IMR-90 (cell line): ENCODE results near the gene TMEM38A. TPM values are rescaled to one million over a fixed set of nuclear protein-coding genes. Genes with fewer than 3 reads are reported as not detected.

ENCODE experiments used
- ATAC-seq: fragments of 200-7000 bp; cut with Tn5 transposase; 2 replicates; pipeline ENCODE4 v1.9.1; 2020; ENCODE audit warnings: low read depth, mild to moderate bottlenecking, moderate library complexity
- BruUV-seq: library from RNA; stranded (reverse); fragments of 400-500 nt; replicated peaks from 2 replicates; lab custom pipeline; 2021; lab: Mats Ljungman, UMichigan
- CTCF ChIA-PET: fragments of 300-600 bp; formaldehyde crosslinking; extraction: SDS; loops from one replicate; lab custom pipeline; 2021; ENCODE audit warnings: antibody characterized with exemption; lab: Yijun Ruan, JAX
- POLR2A ChIA-PET: fragments of 300-600 bp; sonication (Branson Sonifier 250); formaldehyde crosslinking; loops from one replicate; lab custom pipeline; 2022; ENCODE audit warnings: antibody characterized with exemption; ENCODE audit not compliant: unreplicated experiment; lab: Charles Lee
- DNase-seq: peaks from one replicate; pipeline ENCODE4 v3.0.0; 2013
- H2AFZ ChIP-seq: replicated peaks from 2 replicates; pipeline ENCODE3; 2013; ENCODE audit warnings: low read length, mild to moderate bottlenecking; ENCODE audit not compliant: poor library complexity
- H2AK5ac ChIP-seq: 2 replicates; pipeline ENCODE4 v1.6.1; 2013; ENCODE audit warnings: low read depth, low read length, inconsistent platforms
- H2AK9ac ChIP-seq: replicated peaks from 2 replicates; pipeline ENCODE3; 2013; ENCODE audit warnings: mild to moderate bottlenecking, low read depth, low read length, moderate library complexity; ENCODE audit not compliant: poor library complexity
- H2BK120ac ChIP-seq: 2 replicates; pipeline ENCODE4 v1.6.1; 2013; ENCODE audit warnings: low read depth, low read length, inconsistent platforms
- H2BK15ac ChIP-seq: 3 replicates; pipeline ENCODE4 v1.6.1; 2013; ENCODE audit warnings: low read depth, low read length, inconsistent platforms
- H2BK20ac ChIP-seq: 2 replicates; pipeline ENCODE4 v1.6.1; 2013; ENCODE audit warnings: low read depth, mild to moderate bottlenecking, inconsistent platforms, low read length, moderate library complexity
- H2BK5ac ChIP-seq: 2 replicates; pipeline ENCODE4 v1.6.1; 2013; ENCODE audit warnings: mild to moderate bottlenecking, low read depth, low read length, inconsistent platforms; ENCODE audit not compliant: poor library complexity, severe bottlenecking
- H3K14ac ChIP-seq: replicated peaks from 2 replicates; pipeline ENCODE4 v1.6.1; 2013; ENCODE audit warnings: low read depth, low read length, inconsistent platforms
- H3K18ac ChIP-seq: 2 replicates; pipeline ENCODE4 v1.6.1; 2013; ENCODE audit warnings: low read depth, low read length, control low read depth
- H3K23ac ChIP-seq: 2 replicates; pipeline ENCODE4 v1.6.1; 2013; ENCODE audit warnings: low read depth, low read length, inconsistent platforms
- H3K27ac ChIP-seq: 2 replicates; pipeline ENCODE4 v1.5.1; 2013; ENCODE audit warnings: mild to moderate bottlenecking, control low read depth, low read length; ENCODE audit not compliant: insufficient read depth
- H3K27me3 ChIP-seq: 2 replicates; pipeline ENCODE4 v1.6.1; 2013; ENCODE audit warnings: low read length; ENCODE audit not compliant: control insufficient read depth, insufficient read depth
- H3K36me3 ChIP-seq: 2 replicates; pipeline ENCODE4 v1.6.1; 2013; ENCODE audit warnings: low read length, mixed read lengths; ENCODE audit not compliant: control insufficient read depth, insufficient read depth
- H3K4ac ChIP-seq: 2 replicates; pipeline ENCODE4 v1.6.1; 2013; ENCODE audit warnings: low read depth, low read length, inconsistent platforms
- H3K4me1 ChIP-seq: 2 replicates; pipeline ENCODE4 v1.6.1; 2013; ENCODE audit warnings: low read length, mixed read lengths; ENCODE audit not compliant: control insufficient read depth, insufficient read depth
- H3K4me2 ChIP-seq: 2 replicates; pipeline ENCODE4 v1.6.1; 2013; ENCODE audit warnings: low read depth, mild to moderate bottlenecking, control low read depth, low read length, moderate library complexity
- H3K4me3 ChIP-seq: 2 replicates; pipeline ENCODE4 v1.5.1; 2013; ENCODE audit warnings: low read depth, mild to moderate bottlenecking, control low read depth, low read length, moderate library complexity; ENCODE audit not compliant: insufficient read depth
- H3K56ac ChIP-seq: 2 replicates; pipeline ENCODE4 v1.6.1; 2013; ENCODE audit warnings: low read length, inconsistent platforms; ENCODE audit not compliant: insufficient read depth; ENCODE audit errors: extremely low read depth
- H3K79me1 ChIP-seq, 2 experiments: 2 replicates each; pipeline ENCODE4 v1.6.1; 2013; ENCODE audit warnings: low read length in 2 of 2, inconsistent platforms in 1 of 2, low read depth in 1 of 2
- H3K9ac ChIP-seq: 2 replicates; pipeline ENCODE4 v1.6.1; 2013; ENCODE audit warnings: low read depth, low read length, control low read depth
- H3K9me1 ChIP-seq: 2 replicates; pipeline ENCODE4 v1.6.1; 2013; ENCODE audit warnings: low read length, inconsistent platforms; ENCODE audit not compliant: insufficient read depth
- H3K9me3 ChIP-seq: 2 replicates; pipeline ENCODE4 v1.6.1; 2013; ENCODE audit warnings: low read length; ENCODE audit not compliant: control insufficient read depth, insufficient read depth
- H4K20me1 ChIP-seq: 2 replicates; pipeline ENCODE4 v1.6.1; 2013; ENCODE audit warnings: low read length, inconsistent platforms; ENCODE audit not compliant: insufficient read depth
- H4K5ac ChIP-seq: 2 replicates; pipeline ENCODE4 v1.6.1; 2013; ENCODE audit warnings: mild to moderate bottlenecking, low read depth, low read length, control low read depth
- H4K8ac ChIP-seq, 2 experiments: 2 replicates each; pipeline ENCODE4 v1.6.1; 2013; ENCODE audit warnings: low read depth in 2 of 2, low read length in 2 of 2, control low read depth in 1 of 2, inconsistent platforms in 1 of 2
- H4K91ac ChIP-seq: 2 replicates; pipeline ENCODE4 v1.6.1; 2013; ENCODE audit warnings: low read depth, low read length, inconsistent platforms; ENCODE audit not compliant: insufficient read depth
- MAFK ChIP-seq: IDR thresholded peaks from 2 replicates; pipeline ENCODE4 v1.6.1; 2012; ENCODE audit warnings: low read depth, low read length, improper control_type of control experiment
- MXI1 ChIP-seq: IDR thresholded peaks from 2 replicates; pipeline ENCODE4 v1.6.1; 2012; ENCODE audit warnings: low read depth, mild to moderate bottlenecking, low read length, moderate library complexity, borderline replicate concordance
- WGBS, 2 experiments: methylation state at CpG; one replicate each; pipeline versions ENCODE4 v1.1.5 to v1.1.7; 2013; ENCODE audit warnings: missing lambda C conversion rate in 2 of 2; ENCODE audit not compliant: insufficient read length in 1 of 2; ENCODE audit errors: extremely low coverage in 2 of 2; 5-methylcytosine and 5-hydroxymethylcytosine counted together
- dilution Hi-C: fragments of 300-500 bp; cut with HindIII; formaldehyde crosslinking; loops from one replicate; pipeline ENCODE4 v1.14.3; 2018; ENCODE audit warnings: low sequenced_read_pairs; ENCODE audit not compliant: unreplicated experiment
- in situ Hi-C: fragments of 300-500 bp; cut with MboI; formaldehyde crosslinking; loops from 3 replicates; pipeline ENCODE4 v1.14.3; 2019; ENCODE audit warnings: low sequenced_read_pairs, inconsistent platforms, mixed read lengths
- intact Hi-C: fragments of 100-400 bp; cut with micrococcal nuclease; formaldehyde crosslinking; loops from 2 replicates; pipeline ENCODE4 v1.10.0; 2022
- polyA plus RNA-seq, 3 experiments: library from polyadenylated mRNA; depleted of rRNA; stranded (reverse); fragments of >200 nt; gene quantifications; 2 replicates each; pipeline ENCODE4 v1.2.3, GENCODE V29; 2012; ENCODE audit warnings: low replicate concordance in 1 of 3
- total RNA-seq: library from RNA; depleted of rRNA; stranded (reverse); fragments of >200 nt; gene quantifications from 2 replicates; pipeline ENCODE4 v1.2.3, GENCODE V29; 2012
- TF ChIP-seq, protein P1 (sequence below): fragments of 150-350 bp; IDR thresholded peaks from 2 replicates; pipeline ENCODE4 v1.6.1; 2017; ENCODE audit warnings: mild to moderate bottlenecking, antibody characterized with exemption, low read length, low read depth
- TF ChIP-seq, protein P2 (sequence below): fragments of 150-350 bp; IDR thresholded peaks from 2 replicates; pipeline ENCODE4 v1.6.1; 2016; ENCODE audit warnings: low read depth, mild to moderate bottlenecking, low read length, moderate library complexity, borderline replicate concordance

Gene TMEM38A
- total and polyA plus RNA-seq, 2 of the 4 experiments (the other 2 are of a cell fraction) = 1.3 to 2.0 TPM

DNA sequence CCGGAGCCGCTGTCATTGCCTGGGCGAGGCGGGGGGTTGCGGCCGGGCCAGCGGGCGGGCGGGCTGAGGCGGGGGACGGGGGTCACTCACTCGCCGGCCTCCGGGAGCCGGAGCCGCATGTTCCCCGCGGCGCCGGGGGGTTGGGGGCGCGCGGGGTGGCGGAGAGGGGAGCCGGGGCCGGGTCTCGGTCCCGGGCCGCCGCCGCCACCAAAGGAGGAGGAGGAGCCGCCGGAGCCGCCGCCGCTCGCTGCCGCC is 33.1 kb upstream of the TMEM38A start:
- in situ Hi-C loops = loop anchor here (5.0 kb wide), 1 partner anchor 46 kb away; no protein-coding TSS in a partner anchor

More for the DNA sequence above, 33.1 kb upstream of the TMEM38A start:
- Histone ChIP-seq H3K9me1 (no peaks in the 10 kb centered on the region; the same call in 1 of the 2 replicates), H3K18ac (no peak overlapping the region), H2AFZ (peak overlapping the region; percentile 64), H3K79me1 (peaks cover 9 to 71% of the 10 kb centered on the region in 2 experiments), H2BK120ac (no peak overlapping the region), H3K4me3 (peak overlapping the region; percentile 81), H2AK5ac (no peak overlapping the region; the same call in 1 of the 2 replicates), H4K8ac (no peak overlapping the region), H3K36me3 (peaks cover 18% of the 10 kb centered on the region), H3K4ac (no peak overlapping the region; the same call in 1 of the 2 replicates), H4K91ac (no peak overlapping the region), H3K9me3 (no peaks in the 10 kb centered on the region), H3K27ac (peak overlapping the region; percentile 65), H3K4me2 (no peak overlapping the region), H3K14ac (no peak overlapping the region), H3K27me3 (no peaks in the 10 kb centered on the region), H3K23ac (no peak overlapping the region), H2BK5ac (peak overlapping the region; percentile 11), H2BK15ac (no peak overlapping the region), H3K4me1 (0 out of 2 replicates have a peak, but pooled peaks cover 2% of the 10 kb centered on the region), H2AK9ac (peak overlapping the region; percentile 96), H2BK20ac (no peak overlapping the region), H4K20me1 (peaks cover 59% of the 10 kb centered on the region), H3K9ac (peak overlapping the region; percentile 93), H3K56ac (no peak overlapping the region), H4K5ac (no peak overlapping the region)
- ChIA-PET CTCF (no interaction called here), POLR2A (interaction anchor here (0.6 to 1.0 kb wide), 3 partner anchors 33 to 42 kb away, joined by 3 to 12 read pairs (median 5); partner anchors contain the start of gene TMEM38A)
- DNase-seq = no peak
- no TSS peak for BruUV-seq
- dilution Hi-C loops = no loop called here
- WGBS, 2 experiments = no CpG with 5 or more reads among the region's 38 CpGs
- peak; percentile 4; the same call in 1 of the 2 replicates for ATAC-seq
- TF ChIP-seq, protein P1, sequence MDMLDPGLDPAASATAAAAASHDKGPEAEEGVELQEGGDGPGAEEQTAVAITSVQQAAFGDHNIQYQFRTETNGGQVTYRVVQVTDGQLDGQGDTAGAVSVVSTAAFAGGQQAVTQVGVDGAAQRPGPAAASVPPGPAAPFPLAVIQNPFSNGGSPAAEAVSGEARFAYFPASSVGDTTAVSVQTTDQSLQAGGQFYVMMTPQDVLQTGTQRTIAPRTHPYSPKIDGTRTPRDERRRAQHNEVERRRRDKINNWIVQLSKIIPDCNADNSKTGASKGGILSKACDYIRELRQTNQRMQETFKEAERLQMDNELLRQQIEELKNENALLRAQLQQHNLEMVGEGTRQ = no peak
- TF ChIP-seq MXI1 (no peak), MAFK (no peak)
- TF ChIP-seq, protein P2, sequence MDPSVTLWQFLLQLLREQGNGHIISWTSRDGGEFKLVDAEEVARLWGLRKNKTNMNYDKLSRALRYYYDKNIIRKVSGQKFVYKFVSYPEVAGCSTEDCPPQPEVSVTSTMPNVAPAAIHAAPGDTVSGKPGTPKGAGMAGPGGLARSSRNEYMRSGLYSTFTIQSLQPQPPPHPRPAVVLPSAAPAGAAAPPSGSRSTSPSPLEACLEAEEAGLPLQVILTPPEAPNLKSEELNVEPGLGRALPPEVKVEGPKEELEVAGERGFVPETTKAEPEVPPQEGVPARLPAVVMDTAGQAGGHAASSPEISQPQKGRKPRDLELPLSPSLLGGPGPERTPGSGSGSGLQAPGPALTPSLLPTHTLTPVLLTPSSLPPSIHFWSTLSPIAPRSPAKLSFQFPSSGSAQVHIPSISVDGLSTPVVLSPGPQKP = no peak
- intact Hi-C loops = loop anchor here (2.0 to 5.0 kb wide), 2 partner anchors 56 to 85 kb away; partner anchors contain the start of genes CHERP and SLC35E1
